GM23248 (cell line): ENCODE results near the gene EFCAB8. TPM values are rescaled to one million over a fixed set of nuclear protein-coding genes. Genes with fewer than 3 reads are reported as not detected.
A peak's percentile ranks its signal among the peaks of the same experiment; 100 is the strongest.
"Not testable (repeated sequence)": the region's sequence is repeated elsewhere in the genome, so short reads cannot be mapped to it uniquely, and the experiment has no call there.

Experiments
- DNase-seq: peaks from one replicate; pipeline ENCODE4 v3.0.0-alpha.2; 2015
- H2AFZ ChIP-seq: fragments of 200-600 bp; sonication (generic); 2 replicates; pipeline ENCODE4 v1.6.1; 2016; ENCODE audit warnings: antibody characterized with exemption
- H3F3A ChIP-seq: fragments of 200-600 bp; sonication (generic); 2 replicates; pipeline ENCODE4 v1.6.1; 2016; ENCODE audit warnings: mild to moderate bottlenecking, antibody characterized with exemption, mixed run types; ENCODE audit not compliant: insufficient read depth
- H3K27ac ChIP-seq: fragments of 200-600 bp; sonication (generic); 2 replicates; pipeline ENCODE4 v1.5.1; 2016; ENCODE audit warnings: mild to moderate bottlenecking
- H3K27me3 ChIP-seq: fragments of 200-600 bp; sonication (generic); replicated peaks from 2 replicates; pipeline ENCODE4 v1.6.1; 2016; ENCODE audit warnings: mild to moderate bottlenecking; ENCODE audit not compliant: insufficient read depth
- H3K36me3 ChIP-seq: fragments of 200-600 bp; sonication (generic); 2 replicates; pipeline ENCODE4 v1.6.1; 2016; ENCODE audit warnings: low read depth, mild to moderate bottlenecking
- H3K4me1 ChIP-seq: fragments of 200-600 bp; sonication (generic); 2 replicates; pipeline ENCODE4 v1.6.1; 2016; ENCODE audit warnings: mild to moderate bottlenecking; ENCODE audit not compliant: insufficient read depth
- H3K4me2 ChIP-seq: fragments of 200-600 bp; sonication (generic); one replicate; pipeline ENCODE4 v1.6.1; 2016; ENCODE audit warnings: mild to moderate bottlenecking; ENCODE audit not compliant: unreplicated experiment
- H3K4me3 ChIP-seq: fragments of 200-600 bp; sonication (generic); 2 replicates; pipeline ENCODE4 v1.5.1; 2016; ENCODE audit warnings: mild to moderate bottlenecking
- H3K79me2 ChIP-seq: fragments of 200-600 bp; sonication (generic); 2 replicates; pipeline ENCODE4 v1.6.1; 2016; ENCODE audit warnings: mild to moderate bottlenecking; ENCODE audit not compliant: insufficient read depth
- H3K9ac ChIP-seq: fragments of 200-600 bp; sonication (generic); 2 replicates; pipeline ENCODE4 v1.6.1; 2016; ENCODE audit warnings: mild to moderate bottlenecking
- H3K9me2 ChIP-seq: fragments of 200-600 bp; sonication (generic); 2 replicates; pipeline ENCODE4 v1.6.1; 2016; ENCODE audit warnings: mixed run types, mild to moderate bottlenecking, moderate library complexity; ENCODE audit not compliant: insufficient read depth
- H3K9me3 ChIP-seq: fragments of 200-600 bp; sonication (generic); one replicate; pipeline ENCODE4 v1.6.1; 2017; ENCODE audit warnings: low read depth
- H4K20me1 ChIP-seq: fragments of 200-600 bp; sonication (generic); 2 replicates; pipeline ENCODE4 v1.6.0; 2016; ENCODE audit not compliant: insufficient read depth
- EZH2 ChIP-seq: fragments of 200-600 bp; sonication (generic); IDR thresholded peaks from 2 replicates; pipeline ENCODE4 v1.6.1; 2018; ENCODE audit warnings: antibody characterized with exemption, mild to moderate bottlenecking; ENCODE audit not compliant: insufficient read depth, poor library complexity, severe bottlenecking
- EZH2phosphoT487 ChIP-seq: fragments of 200-600 bp; sonication (generic); IDR thresholded peaks from 2 replicates; pipeline ENCODE4 v1.6.1; 2018; ENCODE audit warnings: antibody characterized with exemption, moderate library complexity, mild to moderate bottlenecking, low read depth; ENCODE audit not compliant: insufficient read depth
- WGBS, 2 experiments: methylation state at CpG; one replicate each; pipeline ENCODE4 v1.1.6; 2015 to 2017; ENCODE audit warnings: low lambda C conversion rate in 2 of 2, low coverage in 1 of 2; ENCODE audit errors: missing lambda C conversion rate in 2 of 2; 5-methylcytosine and 5-hydroxymethylcytosine counted together
- in situ Hi-C: fragments of 300-500 bp; cut with MboI; formaldehyde crosslinking; loops from 2 replicates; pipeline ENCODE4 v1.15.0; 2020
- polyA plus RNA-seq: library from polyadenylated mRNA; unstranded; fragments of >200 nt; fragmentation: Nextera tagmentation; extraction: Ambion mirVana; gene quantifications from 2 replicates; pipeline ENCODE4 v1.2.1, GENCODE V29; 2016
- total RNA-seq: library from RNA; depleted of rRNA; stranded (reverse); fragments of >200 nt; shearing (Covaris generic); gene quantifications from 2 replicates; pipeline ENCODE4 v1.2.3, GENCODE V29; 2014

The EFCAB8 gene
- total and polyA plus RNA-seq, 2 experiments from 2014 or later, result not detected

GRCh38 chr20:32898729-32899128 is 40.0 kb downstream of the EFCAB8 start:
- H3K9me2 ChIP-seq, result no peaks in the 10 kb centered on the region
- peaks cover 5% of the 10 kb centered on the region; the same call in 1 of the 2 replicates for H3K4me1 ChIP-seq
- no peaks in the 10 kb centered on the region for H3K36me3 ChIP-seq
- H3K27me3 ChIP-seq, result no peaks in the 10 kb centered on the region
- H4K20me1 ChIP-seq, result no peaks in the 10 kb centered on the region
- no peaks in the 10 kb centered on the region for H3K79me2 ChIP-seq
- WGBS, 2 experiments, result 19 to 22% methylated on average over 6 of the region's 6 CpGs
- TF ChIP-seq EZH2phosphoT487 (no peak), EZH2 (no peak)
- peaks cover 5% of the 10 kb centered on the region for H3F3A ChIP-seq
- in situ Hi-C loops, result no loop called here
- no peak overlapping the region for H3K4me2 ChIP-seq
- DNase-seq, result peak; percentile 92
- no peak overlapping the region for H3K4me3 ChIP-seq
- H3K27ac ChIP-seq, result peak overlapping the region; percentile 29
- no peak overlapping the region for H2AFZ ChIP-seq
- H3K9me3 ChIP-seq, result no peaks in the 10 kb centered on the region
- H3K9ac ChIP-seq, result no peak overlapping the region

GRCh38 chr20:32902456-32903420 is 44.0 kb downstream of the EFCAB8 start:
- H2AFZ ChIP-seq, result no peak overlapping the region
- no peak overlapping the region for H3K27ac ChIP-seq
- in situ Hi-C loops, result no loop called here
- peaks cover 5% of the 10 kb centered on the region for H3F3A ChIP-seq
- H3K27me3 ChIP-seq, result no peaks in the 10 kb centered on the region
- H3K4me1 ChIP-seq, result peaks cover 5% of the 10 kb centered on the region; the same call in 1 of the 2 replicates
- 49% methylated on average over 25 of the region's 25 CpGs for WGBS, 2 experiments
- no peak overlapping the region for H3K9ac ChIP-seq
- no peak overlapping the region for H3K4me2 ChIP-seq
- DNase-seq, result peak; percentile 80
- no peak for TF ChIP-seq EZH2
- no peak for TF ChIP-seq EZH2phosphoT487
- no peaks in the 10 kb centered on the region for H3K9me2 ChIP-seq
- no peak overlapping the region for H3K4me3 ChIP-seq
- H3K36me3 ChIP-seq, result no peaks in the 10 kb centered on the region
- H4K20me1 ChIP-seq, result no peaks in the 10 kb centered on the region
- H3K9me3 ChIP-seq, result no peaks in the 10 kb centered on the region
- H3K79me2 ChIP-seq, result no peaks in the 10 kb centered on the region

- 72 to 82% methylated on average over 5 of the region's 5 CpGs for WGBS, 2 experiments
- Histone ChIP-seq H3F3A (peaks cover 5% of the 10 kb centered on the region), H4K20me1 (no peaks in the 10 kb centered on the region), H3K9ac (no peak overlapping the region), H3K27me3 (no peaks in the 10 kb centered on the region), H3K36me3 (no peaks in the 10 kb centered on the region), H2AFZ (no peak overlapping the region), H3K4me1 (peaks cover under 1% of the 10 kb centered on the region; the same call in 1 of the 2 replicates), H3K27ac (no peak overlapping the region), H3K9me2 (no peaks in the 10 kb centered on the region), H3K9me3 (no peaks in the 10 kb centered on the region), H3K4me3 (no peak overlapping the region), H3K79me2 (no peaks in the 10 kb centered on the region), H3K4me2 (no peak overlapping the region)
- DNase-seq, result no peak
- in situ Hi-C loops, result no loop called here
- no peak for TF ChIP-seq EZH2phosphoT487
- TF ChIP-seq EZH2, result no peak
These were observed 45.0 kb downstream of the EFCAB8 start for GRCh38 chr20:32903666-32904175.

GRCh38 chr20:32904678-32905077 is 46.0 kb downstream of the EFCAB8 start:
- WGBS, 2 experiments, result 84 to 87% methylated on average over 7 of the region's 7 CpGs
- H3K4me2 ChIP-seq, H2AFZ ChIP-seq, H3K36me3 ChIP-seq, H3K4me1 ChIP-seq, H3K9me3 ChIP-seq, H3K79me2 ChIP-seq, H3K4me3 ChIP-seq, H4K20me1 ChIP-seq, H3K27ac ChIP-seq, H3K9me2 ChIP-seq, H3F3A ChIP-seq, in situ Hi-C loops, H3K9ac ChIP-seq, DNase-seq, H3K27me3 ChIP-seq: not testable (repeated sequence)
